OCI-LY7 (cell line): ENCODE results near the gene NIPBL. TPM values are rescaled to one million over a fixed set of nuclear protein-coding genes. Genes with fewer than 3 reads are reported as not detected.

Experiments
- BruUV-seq: library from RNA; stranded (reverse); fragments of 400-500 nt; replicated peaks from 2 replicates; lab custom pipeline; 2021; lab: Mats Ljungman, UMichigan
- CTCF ChIA-PET: fragments of 300-600 bp; sonication (Branson Sonifier 250); formaldehyde crosslinking; loops from one replicate; lab custom pipeline; 2022; ENCODE audit warnings: antibody characterized with exemption; ENCODE audit not compliant: unreplicated experiment; lab: Charles Lee
- POLR2A ChIA-PET: fragments of 300-600 bp; sonication (Branson Sonifier 250); formaldehyde crosslinking; loops from one replicate; lab custom pipeline; 2022; ENCODE audit warnings: antibody characterized with exemption; lab: Charles Lee
- DNase-seq: peaks from one replicate; pipeline ENCODE4 v3.0.0-alpha.2; 2015; ENCODE audit warnings: low spot score
- H2AFZ ChIP-seq: fragments of 200-600 bp; sonication (generic), shearing (Covaris generic); 2 replicates; pipeline ENCODE4 v1.6.1; 2014; ENCODE audit warnings: mild to moderate bottlenecking, antibody characterized with exemption, low read length, moderate library complexity
- H3K27ac ChIP-seq: fragments of 200-600 bp; sonication (generic); 2 replicates; pipeline ENCODE4 v1.5.1; 2014; ENCODE audit warnings: mixed run types, low read depth, mild to moderate bottlenecking, moderate library complexity, low read length, inconsistent platforms; ENCODE audit not compliant: poor library complexity, severe bottlenecking
- H3K36me3 ChIP-seq: fragments of 200-600 bp; sonication (generic); 2 replicates; pipeline ENCODE4 v1.6.1; 2014; ENCODE audit warnings: mild to moderate bottlenecking, antibody characterized with exemption, low read length, moderate library complexity, mixed read lengths; ENCODE audit not compliant: insufficient read depth
- H3K4me1 ChIP-seq: fragments of 200-600 bp; sonication (generic); 2 replicates; pipeline ENCODE4 v1.5.1; 2014; ENCODE audit warnings: mild to moderate bottlenecking, low read length; ENCODE audit not compliant: insufficient read depth, poor library complexity, severe bottlenecking
- H3K4me2 ChIP-seq: fragments of 200-600 bp; sonication (generic); 2 replicates; pipeline ENCODE4 v1.6.1; 2014; ENCODE audit warnings: mild to moderate bottlenecking, low read length
- H3K4me3 ChIP-seq: fragments of 200-600 bp; sonication (generic); 2 replicates; pipeline ENCODE4 v1.5.1; 2014; ENCODE audit warnings: mild to moderate bottlenecking, low read depth, low read length; ENCODE audit not compliant: poor library complexity, severe bottlenecking
- H3K79me2 ChIP-seq: fragments of 200-600 bp; sonication (generic); 2 replicates; pipeline ENCODE4 v1.6.1; 2016; ENCODE audit warnings: low read depth, mild to moderate bottlenecking, low read length, moderate library complexity, mixed read lengths; ENCODE audit not compliant: insufficient read depth
- H3K9me2 ChIP-seq: fragments of 200-600 bp; sonication (generic); 2 replicates; pipeline ENCODE4 v1.6.1; 2016; ENCODE audit warnings: mild to moderate bottlenecking, low read length, mixed read lengths; ENCODE audit not compliant: insufficient read depth
- H3K9me3 ChIP-seq: fragments of 200-600 bp; sonication (generic); 2 replicates; pipeline ENCODE4 v1.6.1; 2014; ENCODE audit warnings: mild to moderate bottlenecking, mixed run types, low read length, mixed read lengths
- H4K20me1 ChIP-seq: fragments of 200-600 bp; sonication (generic); 2 replicates; pipeline ENCODE4 v1.6.1; 2014; ENCODE audit warnings: mild to moderate bottlenecking, antibody characterized with exemption, low read length, moderate library complexity, mixed read lengths; ENCODE audit not compliant: insufficient read depth
- CTCF ChIP-seq: fragments of 200-600 bp; sonication (generic); conservative IDR thresholded peaks from 2 replicates; pipeline ENCODE4 v1.5.1; 2014; ENCODE audit warnings: mild to moderate bottlenecking, antibody characterized with exemption, low read length, moderate library complexity, mixed read lengths
- EZH2phosphoT487 ChIP-seq: fragments of 200-600 bp; sonication (generic); IDR thresholded peaks from 2 replicates; pipeline ENCODE4 v1.6.1; 2018; ENCODE audit warnings: low read depth, borderline replicate concordance, mild to moderate bottlenecking, mixed run types, antibody characterized with exemption, low read length, moderate library complexity, mixed read lengths
- intact Hi-C: fragments of 100-400 bp; cut with micrococcal nuclease; formaldehyde crosslinking; loops from one replicate; pipeline ENCODE4 v1.10.0; 2022; ENCODE audit not compliant: unreplicated experiment
- total RNA-seq, 2 experiments: library from RNA; depleted of rRNA in 1 of 2; stranded (reverse); fragments of >200 nt in 1 of 2; shearing (Covaris generic) in 1 of 2; gene quantifications; 2 replicates each; pipeline ENCODE4 v1.2.3, GENCODE V29; 2014 to 2022

Gene NIPBL
- total RNA-seq, 2 experiments from 2014 or later: 24.9 to 56.1 TPM

- H3K4me2 ChIP-seq: peak overlapping the region; percentile 77
- H3K4me1 ChIP-seq: peaks cover 33% of the 10 kb centered on the region
- peaks cover 60% of the 10 kb centered on the region for H4K20me1 ChIP-seq
- CTCF ChIA-PET: no interaction called here
- POLR2A ChIA-PET: interaction anchor here (0.6 to 1.2 kb wide), 3 partner anchors 12 to 491 kb away, joined by 3 to 4 read pairs (median 3); no protein-coding TSS in a partner anchor
- H3K9me2 ChIP-seq: no peaks in the 10 kb centered on the region
- peaks cover 8% of the 10 kb centered on the region for H3K36me3 ChIP-seq
- peak; percentile 11 for DNase-seq
- no peak overlapping the region for H2AFZ ChIP-seq
- no peak overlapping the region for H3K27ac ChIP-seq
- H3K9me3 ChIP-seq: no peaks in the 10 kb centered on the region
- H3K79me2 ChIP-seq: peaks cover 96% of the 10 kb centered on the region
- H3K4me3 ChIP-seq: peak overlapping the region; percentile 21
- TF ChIP-seq EZH2phosphoT487 (no peak), CTCF (no peak)
- BruUV-seq: no TSS peak
- intact Hi-C loops: no loop called here
Measured at GRCh38 chr5:36880761-36881160, 4.2 kb downstream of the NIPBL start.

GRCh38 chr5:36881304-36881703 lies 4.7 kb downstream of the NIPBL start:
- H3K4me2 ChIP-seq: peak overlapping the region; percentile 77; the same call in 1 of the 2 replicates
- no peak for TF ChIP-seq CTCF
- TF ChIP-seq EZH2phosphoT487: no peak
- peaks cover 11% of the 10 kb centered on the region for H3K36me3 ChIP-seq
- no peak overlapping the region for H3K27ac ChIP-seq
- H3K9me3 ChIP-seq: no peaks in the 10 kb centered on the region
- H2AFZ ChIP-seq: no peak overlapping the region
- intact Hi-C loops: no loop called here
- POLR2A ChIA-PET: interaction anchor here (0.6 to 1.2 kb wide), 3 partner anchors 12 to 48 kb away, joined by 3 read pairs; no protein-coding TSS in a partner anchor
- BruUV-seq: no TSS peak
- H4K20me1 ChIP-seq: peaks cover 60% of the 10 kb centered on the region
- H3K4me1 ChIP-seq: peaks cover 33% of the 10 kb centered on the region
- peaks cover 96% of the 10 kb centered on the region for H3K79me2 ChIP-seq
- no peak for DNase-seq
- H3K4me3 ChIP-seq: no peak overlapping the region
- H3K9me2 ChIP-seq: no peaks in the 10 kb centered on the region
- CTCF ChIA-PET: no interaction called here

- Histone ChIP-seq H3K79me2 (peaks cover 100% of the 10 kb centered on the region), H3K4me3 (no peak overlapping the region), H3K9me3 (no peaks in the 10 kb centered on the region), H2AFZ (no peak overlapping the region), H3K27ac (no peak overlapping the region), H3K4me2 (peak overlapping the region; percentile 77), H3K4me1 (peaks cover 33% of the 10 kb centered on the region), H4K20me1 (peaks cover 64% of the 10 kb centered on the region), H3K36me3 (peaks cover 11% of the 10 kb centered on the region), H3K9me2 (no peaks in the 10 kb centered on the region)
- CTCF ChIA-PET: no interaction called here
- TF ChIP-seq CTCF (no peak), EZH2phosphoT487 (no peak)
- intact Hi-C loops: no loop called here
- no peak for DNase-seq
- POLR2A ChIA-PET: interaction anchor here (0.6 to 1.2 kb wide), 2 partner anchors 24 to 48 kb away, joined by 3 read pairs; no protein-coding TSS in a partner anchor
- no TSS peak for BruUV-seq
Measured at GRCh38 chr5:36881807-36882206, 5.2 kb downstream of the NIPBL start.
